ENCODE measurements around the gene HEBP1.

HEBP1 gene

GRCh38 chr12:12983420-12984035 is 16.5 kb downstream of the HEBP1 start:
- ChIA-PET CTCF (interaction anchor here (0.6 to 3.0 kb wide), 8 partner anchors 44 to 228 kb away, joined by 3 to 16 read pairs (median 4); no protein-coding TSS in a partner anchor), POLR2A (no interaction called here)
- no peak for TF ChIP-seq FOXA1 (IDR thresholded peaks at IDR 0.05)
- no peak for TF ChIP-seq CTBP1 (IDR thresholded peaks at IDR 0.05; ENCODE audit: borderline replicate concordance)
- TF ChIP-seq ARNT (IDR thresholded peaks at IDR 0.05) = no peak
- TF ChIP-seq PKNOX1 (IDR thresholded peaks at IDR 0.05) = no peak
- TF ChIP-seq HDGF (IDR thresholded peaks at IDR 0.05; ENCODE audit: borderline replicate concordance) = no peak
- no peak for TF ChIP-seq FOXM1 (IDR thresholded peaks at IDR 0.05; ENCODE audit: borderline replicate concordance)
- TF ChIP-seq FOXK2 (IDR thresholded peaks at IDR 0.05) = no peak
- no peak for TF ChIP-seq SP1 (IDR thresholded peaks at IDR 0.05)
- no peak for TF ChIP-seq L3MBTL2 (conservative IDR thresholded peaks at IDR 0.05)
- TF ChIP-seq NFRKB (IDR thresholded peaks at IDR 0.05) = no peak
- TF ChIP-seq ZNF384 (IDR thresholded peaks at IDR 0.05) = no peak
- TF ChIP-seq LEF1 (IDR thresholded peaks at IDR 0.05; ENCODE audit: borderline replicate concordance) = no peak
- TF ChIP-seq BHLHE40 (IDR thresholded peaks at IDR 0.05; ENCODE audit: borderline replicate concordance) = no peak
- no peak for TF ChIP-seq TARDBP (IDR thresholded peaks at IDR 0.05)
- no peak for TF ChIP-seq ELF4 (IDR thresholded peaks at IDR 0.05)
- no peak for TF ChIP-seq SUZ12 (IDR thresholded peaks at IDR 0.05)
- DNase-seq (ENCODE audit: extremely low spot score) = peak; percentile 50

GRCh38 chr12:12982331-12982730 is 17.7 kb downstream of the HEBP1 start:
- TF ChIP-seq FOXA1 (IDR thresholded peaks at IDR 0.05) (no peak), HDGF (IDR thresholded peaks at IDR 0.05; ENCODE audit: borderline replicate concordance) (no peak), LEF1 (IDR thresholded peaks at IDR 0.05; ENCODE audit: borderline replicate concordance) (no peak), ELF4 (IDR thresholded peaks at IDR 0.05) (no peak), SUZ12 (IDR thresholded peaks at IDR 0.05) (no peak), L3MBTL2 (conservative IDR thresholded peaks at IDR 0.05) (no peak), ARNT (IDR thresholded peaks at IDR 0.05) (no peak), BHLHE40 (IDR thresholded peaks at IDR 0.05; ENCODE audit: borderline replicate concordance) (no peak), SP1 (IDR thresholded peaks at IDR 0.05) (no peak), FOXK2 (IDR thresholded peaks at IDR 0.05) (no peak), CTBP1 (IDR thresholded peaks at IDR 0.05; ENCODE audit: borderline replicate concordance) (no peak), TARDBP (IDR thresholded peaks at IDR 0.05) (no peak), ZNF384 (IDR thresholded peaks at IDR 0.05) (no peak)
- CTCF ChIA-PET = interaction anchor here (0.5 to 3.0 kb wide), 3 partner anchors 66 to 311 kb away, joined by 5 to 16 read pairs (median 15); no protein-coding TSS in a partner anchor
- POLR2A ChIA-PET = interaction anchor here (1.1 kb wide), 2 partner anchors 193 to 195 kb away, joined by 3 to 4 read pairs; no protein-coding TSS in a partner anchor
- DNase-seq (ENCODE audit: extremely low spot score) = no peak

GRCh38 chr12:12979731-12980259 is 20.3 kb downstream of the HEBP1 start:
- TF ChIP-seq CTBP1 (IDR thresholded peaks at IDR 0.05; ENCODE audit: borderline replicate concordance) (no peak), FOXK2 (IDR thresholded peaks at IDR 0.05) (no peak), FOXA1 (IDR thresholded peaks at IDR 0.05) (no peak), BHLHE40 (IDR thresholded peaks at IDR 0.05; ENCODE audit: borderline replicate concordance) (no peak), L3MBTL2 (conservative IDR thresholded peaks at IDR 0.05) (no peak), ELF4 (IDR thresholded peaks at IDR 0.05) (no peak), ARNT (IDR thresholded peaks at IDR 0.05) (no peak), NFRKB (IDR thresholded peaks at IDR 0.05) (no peak), SUZ12 (IDR thresholded peaks at IDR 0.05) (no peak), PKNOX1 (IDR thresholded peaks at IDR 0.05) (no peak)
- DNase-seq (ENCODE audit: extremely low spot score) = no peak
- ChIA-PET CTCF (interaction anchor here (0.7 to 1.3 kb wide), 3 partner anchors 64 to 236 kb away, joined by 3 to 4 read pairs (median 3); no protein-coding TSS in a partner anchor), POLR2A (no interaction called here)

GRCh38 chr12:12979126-12979525 is 20.9 kb downstream of the HEBP1 start:
- no peak for DNase-seq (ENCODE audit: extremely low spot score)
- CTCF ChIA-PET = interaction anchor here (0.9 to 1.3 kb wide), 2 partner anchors 142 to 237 kb away, joined by 3 to 4 read pairs; no protein-coding TSS in a partner anchor
- POLR2A ChIA-PET = no interaction called here
- TF ChIP-seq PKNOX1 (IDR thresholded peaks at IDR 0.05) (no peak), BHLHE40 (IDR thresholded peaks at IDR 0.05; ENCODE audit: borderline replicate concordance) (no peak), ELF4 (IDR thresholded peaks at IDR 0.05) (no peak), TARDBP (IDR thresholded peaks at IDR 0.05) (no peak), SP1 (IDR thresholded peaks at IDR 0.05) (no peak), ZNF384 (IDR thresholded peaks at IDR 0.05) (no peak), ARNT (IDR thresholded peaks at IDR 0.05) (no peak), FOXK2 (IDR thresholded peaks at IDR 0.05) (no peak), FOXA1 (IDR thresholded peaks at IDR 0.05) (no peak), L3MBTL2 (conservative IDR thresholded peaks at IDR 0.05) (no peak), CTBP1 (IDR thresholded peaks at IDR 0.05; ENCODE audit: borderline replicate concordance) (no peak), SUZ12 (IDR thresholded peaks at IDR 0.05) (no peak), FOXM1 (IDR thresholded peaks at IDR 0.05; ENCODE audit: borderline replicate concordance) (no peak), LEF1 (IDR thresholded peaks at IDR 0.05; ENCODE audit: borderline replicate concordance) (no peak), HDGF (IDR thresholded peaks at IDR 0.05; ENCODE audit: borderline replicate concordance) (no peak), NFRKB (IDR thresholded peaks at IDR 0.05) (no peak)

GRCh38 chr12:12977231-12977630 is 22.8 kb downstream of the HEBP1 start:
- TF ChIP-seq SP1 (IDR thresholded peaks at IDR 0.05) (no peak), FOXA1 (IDR thresholded peaks at IDR 0.05) (no peak), ELF4 (IDR thresholded peaks at IDR 0.05) (no peak), ARNT (IDR thresholded peaks at IDR 0.05) (no peak), TARDBP (IDR thresholded peaks at IDR 0.05) (no peak), BHLHE40 (IDR thresholded peaks at IDR 0.05; ENCODE audit: borderline replicate concordance) (no peak), NFRKB (IDR thresholded peaks at IDR 0.05) (no peak), HDGF (IDR thresholded peaks at IDR 0.05; ENCODE audit: borderline replicate concordance) (no peak), CTBP1 (IDR thresholded peaks at IDR 0.05; ENCODE audit: borderline replicate concordance) (no peak), L3MBTL2 (conservative IDR thresholded peaks at IDR 0.05) (no peak), LEF1 (IDR thresholded peaks at IDR 0.05; ENCODE audit: borderline replicate concordance) (no peak), SUZ12 (IDR thresholded peaks at IDR 0.05) (no peak), FOXK2 (IDR thresholded peaks at IDR 0.05) (no peak), FOXM1 (IDR thresholded peaks at IDR 0.05; ENCODE audit: borderline replicate concordance) (no peak), ZNF384 (IDR thresholded peaks at IDR 0.05) (no peak), PKNOX1 (IDR thresholded peaks at IDR 0.05) (no peak)
- ChIA-PET CTCF (interaction anchor here (0.9 to 2.7 kb wide), 2 partner anchors 9 to 61 kb away, joined by 3 to 7 read pairs; no protein-coding TSS in a partner anchor), POLR2A (no interaction called here)
- no peak for DNase-seq (ENCODE audit: extremely low spot score)
